ENCODE results near the gene DGAT2L6.
"Not testable (repeated sequence)": the region's sequence is repeated elsewhere in the genome, so short reads cannot be mapped to it uniquely, and the experiment has no call there.

Gene DGAT2L6

GRCh38 chrX:70201732-70202131 lies 24.4 kb downstream of the DGAT2L6 start:
- no peak for DNase-seq

DNA sequence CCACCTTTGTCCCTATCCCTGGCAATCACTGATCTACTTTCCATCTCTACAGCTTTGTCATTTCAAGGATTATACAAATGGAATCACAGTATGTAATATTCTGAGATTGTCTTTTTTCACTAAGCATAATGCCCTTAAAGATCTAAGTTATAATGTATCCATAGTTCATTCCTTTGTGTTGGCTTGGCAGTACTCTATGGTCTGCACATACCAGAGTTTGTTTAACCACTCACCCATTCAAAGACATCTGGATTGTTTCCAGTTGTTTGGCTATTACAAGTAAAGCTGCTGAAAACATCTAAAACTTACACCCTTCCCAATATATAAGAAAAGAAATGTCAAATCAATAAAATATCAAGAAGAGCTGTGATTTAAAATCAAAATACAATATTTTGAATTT lies 31.2 kb downstream of the DGAT2L6 start:
- no peak for DNase-seq

GRCh38 chrX:70209570-70209969 lies 32.3 kb downstream of the DGAT2L6 start:
- not testable (repeated sequence) for DNase-seq

- peak; percentile 18 for DNase-seq
These were observed 42.9 kb downstream of the DGAT2L6 start for GRCh38 chrX:70219938-70220764.

GRCh38 chrX:70226048-70226447 lies 48.8 kb downstream of the DGAT2L6 start:
- no peak for DNase-seq

- no peak for DNase-seq
These were observed 49.4 kb downstream of the DGAT2L6 start for GRCh38 chrX:70226687-70227086.

DNA sequence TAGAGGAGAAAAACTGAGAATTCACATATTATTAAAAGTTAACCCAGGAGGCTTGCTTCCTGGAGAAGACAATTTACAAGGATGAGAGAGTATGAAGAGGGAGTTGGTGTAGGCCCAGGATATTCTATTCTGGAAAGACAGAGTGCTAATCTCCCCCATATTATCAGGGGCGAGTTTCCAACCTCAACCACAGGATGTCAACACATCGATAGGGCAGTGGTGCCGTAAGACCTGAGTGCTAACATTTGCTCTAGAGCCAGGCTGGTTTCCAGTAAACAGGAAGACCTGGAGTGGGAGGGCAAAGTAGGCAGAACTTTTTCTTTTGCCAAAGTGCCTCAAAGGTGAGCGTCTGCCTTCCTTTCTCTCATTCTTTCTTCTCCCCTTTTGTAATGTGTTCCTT lies 54.4 kb downstream of the DGAT2L6 start:
- DNase-seq = no peak

DNA sequence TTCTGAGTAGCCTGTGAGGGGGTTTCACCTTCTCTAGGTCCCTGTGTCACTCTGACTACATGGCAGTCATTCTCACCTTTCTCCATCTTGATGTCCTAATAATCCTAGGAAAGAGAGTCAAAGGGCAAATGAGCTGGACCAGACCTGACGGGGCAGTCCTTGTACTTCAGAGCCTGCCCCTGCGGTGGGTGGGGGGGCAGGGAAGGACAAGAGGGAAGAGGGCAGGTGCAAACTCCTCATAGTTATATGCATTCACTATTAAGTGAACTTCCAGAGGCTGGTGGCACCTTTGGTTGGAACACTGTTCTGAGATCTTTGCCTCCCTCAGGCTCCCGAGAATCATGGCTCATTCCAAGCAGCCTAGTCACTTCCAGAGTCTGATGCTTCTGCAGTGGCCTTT lies 57.1 kb downstream of the DGAT2L6 start, which contains the start of gene AWAT1:
TSS of gene AWAT1 (plus strand) at position 301 of the 400 bp plus-strand sequence. CDS start at position 342, 41 bp downstream.
- no peak for DNase-seq

- no peak for DNase-seq
These were observed 63.5 kb downstream of the DGAT2L6 start for GRCh38 chrX:70240751-70241150.

DNA sequence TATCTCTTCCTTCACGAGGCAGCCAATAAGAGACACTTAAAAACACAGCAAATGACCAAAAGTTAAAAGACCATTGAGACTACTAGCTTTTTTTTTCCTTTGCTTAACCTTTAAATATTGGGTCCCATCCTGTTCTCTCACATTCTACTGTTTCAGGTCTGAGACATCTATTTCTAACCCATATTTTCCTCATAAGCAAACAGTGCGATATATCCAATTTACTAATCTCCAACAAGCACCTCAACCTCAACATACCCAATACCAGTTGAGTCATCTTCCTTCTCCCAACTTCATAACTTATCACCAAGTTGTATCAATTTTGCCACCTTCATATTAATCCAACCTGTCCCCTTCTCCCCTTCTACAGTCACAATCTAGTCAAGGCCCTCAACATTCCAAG lies 64.2 kb downstream of the DGAT2L6 start:
- DNase-seq = no peak

DNA sequence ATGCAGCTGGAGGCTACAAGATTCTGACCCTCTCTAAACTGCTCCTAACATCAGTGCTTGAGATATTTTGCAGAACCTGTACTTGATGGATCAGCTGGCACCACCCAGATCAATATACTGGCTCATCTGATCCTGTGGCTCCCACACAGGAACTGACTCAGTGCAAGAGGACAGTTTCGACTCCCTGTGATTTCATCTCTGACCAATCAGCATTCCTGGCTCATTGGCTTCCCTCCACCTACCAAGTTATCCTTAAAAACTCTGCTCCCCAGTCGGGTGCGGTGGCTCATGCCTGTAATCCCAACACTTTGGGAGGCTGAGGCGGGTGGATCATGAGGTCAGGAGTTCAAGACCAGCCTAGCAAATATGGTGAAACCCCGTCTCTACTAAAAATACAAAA lies 66.3 kb downstream of the DGAT2L6 start:
- not testable (repeated sequence) for DNase-seq

DNA sequence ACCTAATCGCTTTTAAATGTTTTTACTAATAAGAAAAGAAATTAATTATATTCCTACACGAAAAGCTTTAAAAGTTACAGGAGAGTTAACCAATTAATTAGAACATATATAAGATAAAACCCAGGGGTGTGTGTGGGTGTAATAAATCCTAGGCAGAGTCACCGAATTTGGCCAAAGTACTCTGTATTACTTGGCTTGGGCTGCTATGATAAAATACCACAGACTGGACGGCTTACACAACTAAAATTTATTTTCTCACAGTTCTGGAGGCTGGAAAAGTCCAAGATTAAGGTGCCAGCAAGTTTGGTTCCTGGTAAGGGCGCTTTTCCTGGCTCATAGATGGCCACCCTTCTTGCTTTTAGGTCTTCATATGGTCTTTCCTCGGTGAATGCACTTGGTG lies 67.6 kb downstream of the DGAT2L6 start:
- no peak for DNase-seq

DNA sequence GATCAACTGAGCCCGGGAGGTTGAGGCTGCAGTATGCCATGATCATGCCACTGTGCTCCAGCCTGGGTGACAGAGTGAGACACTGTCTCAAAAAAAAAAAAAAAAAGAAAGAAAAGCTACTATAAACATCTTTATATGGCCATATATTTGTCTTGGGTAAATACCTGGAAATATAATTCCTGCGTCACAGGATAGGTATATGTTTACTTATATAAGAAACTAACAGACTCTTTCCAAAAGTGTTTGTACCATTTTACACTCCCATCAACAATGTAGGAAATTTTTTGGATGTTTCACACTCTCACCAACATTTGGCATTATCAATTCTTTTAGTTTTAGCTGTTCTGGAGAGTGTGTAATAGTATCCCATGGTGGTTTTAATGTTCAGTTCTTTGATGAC lies 70.0 kb downstream of the DGAT2L6 start:
- DNase-seq = no peak

GRCh38 chrX:70252491-70252890 lies 75.2 kb downstream of the DGAT2L6 start:
- DNase-seq = no peak

GRCh38 chrX:70253377-70254062 lies 76.2 kb downstream of the DGAT2L6 start:
- peak; percentile 36 for DNase-seq

GRCh38 chrX:70254063-70254400 lies 76.7 kb downstream of the DGAT2L6 start:
- DNase-seq = no peak

DNA sequence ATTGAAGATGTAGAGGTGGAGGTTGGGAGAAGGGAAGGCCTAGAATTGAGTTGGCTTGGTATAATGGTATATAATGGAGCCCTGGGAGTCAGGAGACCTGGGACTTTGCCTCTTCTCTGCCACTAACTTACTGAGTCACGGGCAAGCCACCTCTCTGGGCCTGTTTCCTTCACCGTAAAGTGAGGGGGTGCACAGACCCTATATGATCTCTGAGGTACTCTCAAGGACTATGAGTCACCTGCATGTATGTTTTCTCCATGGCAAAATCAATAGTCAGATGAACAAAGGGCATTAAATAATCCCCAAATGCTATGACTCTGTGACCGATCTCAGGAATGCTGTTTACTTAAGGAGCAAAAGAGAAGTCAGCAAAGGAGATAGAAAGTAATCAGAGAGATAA lies 77.6 kb downstream of the DGAT2L6 start:
- DNase-seq = no peak
